Hepatocyte (in vitro differentiated cells): ENCODE data around the gene CROCC2. TPM values are rescaled to one million over a fixed set of nuclear protein-coding genes. Genes with fewer than 3 reads are reported as not detected.

Experiments
- DNase-seq: peaks from one replicate; pipeline ENCODE4 v3.0.0-alpha.2; 2016; ENCODE audit warnings: low spot score
- H2AFZ ChIP-seq: fragments of 200-600 bp; sonication (generic); 2 replicates; pipeline ENCODE4 v1.6.0; 2016; ENCODE audit warnings: antibody characterized with exemption, mild to moderate bottlenecking
- H3K27ac ChIP-seq: fragments of 200-600 bp; sonication (generic); 2 replicates; pipeline ENCODE4 v1.5.1; 2016; ENCODE audit warnings: mild to moderate bottlenecking
- H3K27me3 ChIP-seq: fragments of 200-600 bp; sonication (generic); 2 replicates; pipeline ENCODE4 v1.6.1; 2016
- H3K36me3 ChIP-seq: fragments of 200-600 bp; sonication (generic); replicated peaks from 2 replicates; pipeline ENCODE4 v1.5.1; 2016; ENCODE audit warnings: low read depth; ENCODE audit not compliant: insufficient read depth
- H3K4me1 ChIP-seq: fragments of 200-600 bp; sonication (generic); 2 replicates; pipeline ENCODE4 v1.5.1; 2016; ENCODE audit warnings: mild to moderate bottlenecking, moderate library complexity; ENCODE audit not compliant: insufficient read depth
- H3K4me2 ChIP-seq: fragments of 200-600 bp; sonication (generic); 2 replicates; pipeline ENCODE4 v1.6.0; 2016
- H3K4me3 ChIP-seq: fragments of 200-600 bp; sonication (generic); 2 replicates; pipeline ENCODE4 v1.5.1; 2016; ENCODE audit warnings: mild to moderate bottlenecking
- H3K79me2 ChIP-seq: fragments of 200-600 bp; sonication (generic); 2 replicates; pipeline ENCODE4 v1.6.0; 2017; ENCODE audit warnings: mild to moderate bottlenecking
- H3K9me2 ChIP-seq: fragments of 200-600 bp; sonication (generic); replicated peaks from 2 replicates; pipeline ENCODE4 v1.6.0; 2017; ENCODE audit warnings: mild to moderate bottlenecking; ENCODE audit not compliant: insufficient read depth
- H3K9me3 ChIP-seq: fragments of 200-600 bp; sonication (generic); 2 replicates; pipeline ENCODE4 v1.5.1; 2016; ENCODE audit warnings: low read depth, mild to moderate bottlenecking
- H4K20me1 ChIP-seq: fragments of 200-600 bp; sonication (generic); 2 replicates; pipeline ENCODE4 v1.6.0; 2016; ENCODE audit warnings: mild to moderate bottlenecking; ENCODE audit not compliant: insufficient read depth, poor library complexity, severe bottlenecking
- CTCF ChIP-seq: fragments of 200-600 bp; sonication (generic); IDR thresholded peaks from 2 replicates; pipeline ENCODE4 v1.5.1; 2016; ENCODE audit warnings: antibody characterized with exemption, mild to moderate bottlenecking; ENCODE audit not compliant: poor library complexity
- EZH2 ChIP-seq: fragments of 200-600 bp; sonication (generic); IDR thresholded peaks from 2 replicates; pipeline ENCODE4 v1.6.1; 2016; ENCODE audit warnings: antibody characterized with exemption, mild to moderate bottlenecking, borderline replicate concordance
- EZH2phosphoT487 ChIP-seq: fragments of 200-600 bp; sonication (generic); IDR thresholded peaks from one replicate; pipeline ENCODE4 v1.6.1; 2018; ENCODE audit warnings: antibody characterized with exemption, mild to moderate bottlenecking, low read depth, moderate library complexity; ENCODE audit not compliant: unreplicated experiment, severe bottlenecking
- WGBS: methylation state at CpG from one replicate; pipeline ENCODE4 v1.1.6; 2016; ENCODE audit warnings: low lambda C conversion rate; ENCODE audit errors: missing lambda C conversion rate; 5-methylcytosine and 5-hydroxymethylcytosine counted together
- polyA plus RNA-seq: library from polyadenylated mRNA; unstranded; fragments of >200 nt; fragmentation: Nextera tagmentation; extraction: Ambion mirVana; gene quantifications from 2 replicates; pipeline ENCODE4 v1.2.1, GENCODE V29; 2016
- total RNA-seq: library from RNA; depleted of rRNA; stranded (reverse); fragments of >200 nt; gene quantifications from 2 replicates; pipeline ENCODE4 v1.2.3, GENCODE V29; 2014

Gene CROCC2
- total and polyA plus RNA-seq, 2 experiments from 2014 or later, result 0.04 to 0.10 TPM

- Histone ChIP-seq H3K4me2 (peak overlapping the region; percentile 52), H3K9me3 (no peaks in the 10 kb centered on the region), H3K27me3 (no peaks in the 10 kb centered on the region), H2AFZ (no peak overlapping the region), H3K9me2 (no peaks in the 10 kb centered on the region), H3K79me2 (no peaks in the 10 kb centered on the region), H4K20me1 (no peaks in the 10 kb centered on the region), H3K36me3 (no peaks in the 10 kb centered on the region), H3K4me3 (no peak overlapping the region), H3K4me1 (peaks cover 47% of the 10 kb centered on the region), H3K27ac (peak overlapping the region; percentile 89)
- 75% methylated on average over 12 of the region's 12 CpGs for WGBS
- no peak for TF ChIP-seq CTCF
- TF ChIP-seq EZH2, result no peak
- no peak for TF ChIP-seq EZH2phosphoT487
- no peak for DNase-seq
Measured at GRCh38 chr2:240961910-240962299, 55.8 kb downstream of the CROCC2 start.

- Histone ChIP-seq H3K36me3 (no peaks in the 10 kb centered on the region), H3K27me3 (no peaks in the 10 kb centered on the region), H3K9me2 (no peaks in the 10 kb centered on the region), H3K9me3 (no peaks in the 10 kb centered on the region), H2AFZ (no peak overlapping the region), H3K4me3 (no peak overlapping the region), H4K20me1 (no peaks in the 10 kb centered on the region), H3K4me2 (peak overlapping the region; percentile 52), H3K27ac (peak overlapping the region; percentile 89), H3K4me1 (peaks cover 43% of the 10 kb centered on the region), H3K79me2 (no peaks in the 10 kb centered on the region)
- peak; percentile 55 for DNase-seq
- TF ChIP-seq CTCF (no peak), EZH2phosphoT487 (no peak), EZH2 (no peak)
- 54% methylated on average over 25 of the region's 29 CpGs for WGBS
Measured at GRCh38 chr2:240962300-240963064, 56.3 kb downstream of the CROCC2 start.

GRCh38 chr2:240963065-240963867 is 57.1 kb downstream of the CROCC2 start:
- WGBS, result 93% methylated on average over 27 of the region's 33 CpGs
- Histone ChIP-seq H3K9me3 (no peaks in the 10 kb centered on the region), H3K4me3 (no peak overlapping the region), H3K27ac (peak overlapping the region; percentile 89), H3K79me2 (no peaks in the 10 kb centered on the region), H3K36me3 (no peaks in the 10 kb centered on the region), H4K20me1 (no peaks in the 10 kb centered on the region), H2AFZ (no peak overlapping the region), H3K9me2 (no peaks in the 10 kb centered on the region), H3K4me2 (no peak overlapping the region), H3K4me1 (peaks cover 35% of the 10 kb centered on the region), H3K27me3 (no peaks in the 10 kb centered on the region)
- TF ChIP-seq CTCF (no peak), EZH2 (no peak), EZH2phosphoT487 (no peak)
- no peak for DNase-seq
